IPS-11a (cell line): ENCODE measurements around the gene MRE11.

Source experiments
- H3K4me3 ChIP-seq: one replicate; pipeline ENCODE4 v1.5.1; 2013; ENCODE audit warnings: low read depth, low read length, control low read depth

The MRE11 gene

DNA sequence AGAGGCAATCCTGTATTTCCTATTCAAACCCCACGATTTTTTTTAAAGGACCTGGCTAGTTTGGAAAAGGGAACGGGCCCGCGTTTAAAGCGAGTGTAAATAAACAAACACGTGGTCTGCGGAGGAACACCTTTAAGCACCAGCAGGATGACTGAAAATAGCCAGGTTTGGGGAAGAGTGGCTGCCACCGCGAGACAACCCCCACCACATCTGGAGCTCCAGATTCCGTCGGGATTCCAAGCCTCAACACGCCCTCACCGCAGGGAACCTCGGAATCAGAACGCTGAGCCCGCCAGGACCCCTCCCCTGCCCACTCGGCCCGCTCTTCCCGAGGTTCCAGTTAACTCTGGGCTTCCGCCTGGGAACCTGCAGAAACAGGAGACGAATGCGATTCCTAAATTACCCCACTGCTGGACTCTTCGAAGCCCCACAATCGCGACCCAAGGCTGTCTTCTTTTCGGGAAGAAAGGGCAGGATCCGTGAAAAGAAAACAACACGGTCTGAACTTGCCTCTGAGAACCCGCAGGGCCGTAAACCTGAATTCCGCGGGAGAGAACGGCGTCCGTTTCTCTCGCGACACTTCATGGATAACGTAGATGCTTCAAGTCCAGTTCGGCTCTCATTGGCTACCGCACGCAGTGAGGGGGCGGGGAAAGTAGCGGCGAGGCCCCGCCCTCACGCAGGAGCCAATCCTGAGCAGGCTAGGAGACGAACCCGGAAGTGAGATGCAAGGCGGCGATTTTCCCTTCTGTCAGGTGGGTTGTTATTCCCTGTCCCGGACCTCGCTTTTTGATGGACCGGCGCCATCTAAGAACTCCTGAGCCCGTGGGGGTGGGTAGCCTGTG lies at the start of gene MRE11, which contains the start of gene ANKRD49:
TSS of gene MRE11 (minus strand) at position 564 of the 845 bp plus-strand sequence. CDS start 1,043 bp downstream, outside the sequence.
TSS of gene ANKRD49 (plus strand) at position 704 of the 845 bp plus-strand sequence. CDS start 2,710 bp downstream, outside the sequence.
- H3K4me3 ChIP-seq = peak within 1 kb of the TSS; percentile 96

DNA sequence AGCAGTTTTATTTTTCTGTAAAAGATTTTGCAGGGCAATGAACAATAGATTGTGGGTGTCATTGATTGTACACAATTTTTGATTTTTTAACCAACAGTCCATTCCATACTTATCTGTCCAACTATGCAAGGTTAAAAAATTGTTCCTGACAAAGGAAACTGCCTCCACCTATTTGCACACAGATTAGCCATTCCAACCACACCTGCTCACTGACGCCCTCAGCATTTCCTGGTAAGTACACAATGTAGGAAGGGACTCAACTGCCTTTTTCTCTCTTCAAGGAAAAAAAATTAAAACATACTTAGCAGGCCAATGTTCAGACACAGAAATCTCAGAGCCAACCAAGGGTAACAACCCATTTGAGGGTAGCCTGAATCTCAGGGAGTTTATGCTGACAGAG lies 45.8 kb upstream of the MRE11 start:
- H3K4me3 ChIP-seq = no peak overlapping the region

DNA sequence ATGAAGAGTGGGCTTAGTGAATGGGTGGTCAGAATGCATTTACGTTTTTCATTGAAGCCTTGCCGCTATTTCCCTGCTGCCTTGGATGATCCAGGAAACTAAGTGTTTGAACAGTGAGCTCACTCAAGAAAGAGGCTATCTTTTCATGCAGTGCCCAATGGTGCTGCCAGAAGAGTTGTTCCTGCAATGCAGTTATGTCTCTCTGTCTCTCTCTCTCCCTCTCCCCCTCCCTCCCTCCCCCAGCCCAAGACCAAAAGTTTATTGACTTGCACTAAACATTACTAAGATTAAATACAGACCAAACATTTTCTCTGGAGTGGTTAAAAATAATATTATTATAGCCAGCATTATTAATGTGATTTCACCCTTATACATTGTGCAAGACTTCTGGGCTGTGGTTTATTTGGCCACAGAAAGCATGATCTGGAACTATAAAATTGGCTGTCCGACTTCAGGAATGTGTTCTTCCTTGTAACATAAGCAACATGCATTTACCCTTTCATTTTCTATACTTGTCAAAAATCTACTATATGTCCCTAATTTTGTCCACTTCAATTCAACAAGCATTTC lies 43.5 kb upstream of the MRE11 start:
- H3K4me3 ChIP-seq = no peak overlapping the region

DNA sequence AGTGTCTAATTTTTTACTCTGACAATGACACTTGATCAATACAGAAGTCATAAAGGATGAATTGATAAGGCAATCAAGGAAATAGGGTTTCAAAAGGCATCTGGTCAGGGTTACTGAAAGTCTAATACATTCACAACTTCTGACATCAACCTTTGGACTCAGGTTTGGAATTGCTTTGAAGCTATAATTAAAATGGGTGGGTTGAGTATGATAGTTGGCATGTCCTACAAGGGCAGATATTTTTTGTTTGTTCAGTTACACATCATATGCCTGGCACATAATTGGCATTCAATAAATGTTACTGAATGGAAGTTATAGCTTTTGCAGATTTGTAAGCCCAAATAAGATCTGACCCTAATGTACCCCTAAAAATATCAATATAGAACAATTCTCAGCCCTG lies 42.7 kb upstream of the MRE11 start:
- no peak overlapping the region for H3K4me3 ChIP-seq

DNA sequence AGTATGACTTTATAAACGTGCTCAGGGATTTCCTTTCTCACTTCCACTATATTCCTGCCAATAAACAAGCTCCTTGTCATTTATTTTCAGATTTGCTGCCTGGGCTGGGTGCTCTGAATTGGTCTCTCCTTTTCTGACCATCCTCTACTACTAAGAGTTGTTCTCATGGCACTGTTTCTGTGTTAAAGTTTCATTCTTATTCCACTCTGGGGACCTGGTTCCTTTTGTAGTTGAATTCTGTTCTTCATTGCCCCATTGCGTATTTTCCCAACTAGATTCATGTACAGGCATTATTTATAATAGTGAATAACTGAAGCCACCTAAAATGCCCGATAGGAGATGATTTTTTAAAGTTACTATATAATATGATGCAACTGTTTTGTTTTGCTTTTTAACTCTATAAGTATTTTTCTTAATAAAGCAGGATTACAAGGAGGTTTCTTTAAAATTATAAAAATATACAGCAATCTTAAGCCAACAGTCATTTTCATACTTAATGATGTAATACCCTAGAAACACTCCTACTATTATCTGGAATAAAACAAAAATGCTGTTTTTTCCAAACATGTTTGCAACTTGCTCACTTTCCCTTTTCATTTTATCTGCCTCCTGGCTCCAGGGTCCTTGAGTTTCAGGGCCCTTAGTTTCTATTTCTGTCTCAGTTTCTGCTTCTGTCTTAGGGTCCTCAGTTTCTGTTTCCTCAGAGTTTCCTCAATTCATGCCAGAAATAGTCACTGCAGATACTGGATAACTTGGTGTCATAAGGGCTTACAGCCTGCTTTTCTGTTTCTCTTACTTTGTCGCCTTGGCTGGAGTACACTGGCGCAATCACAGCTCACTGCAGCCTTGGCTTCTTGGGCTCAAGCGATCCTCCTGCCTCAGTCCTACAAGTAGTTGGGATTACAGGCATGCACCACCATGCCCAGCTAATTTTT lies 40.3 kb upstream of the MRE11 start:
- H3K4me3 ChIP-seq = no peak overlapping the region

DNA sequence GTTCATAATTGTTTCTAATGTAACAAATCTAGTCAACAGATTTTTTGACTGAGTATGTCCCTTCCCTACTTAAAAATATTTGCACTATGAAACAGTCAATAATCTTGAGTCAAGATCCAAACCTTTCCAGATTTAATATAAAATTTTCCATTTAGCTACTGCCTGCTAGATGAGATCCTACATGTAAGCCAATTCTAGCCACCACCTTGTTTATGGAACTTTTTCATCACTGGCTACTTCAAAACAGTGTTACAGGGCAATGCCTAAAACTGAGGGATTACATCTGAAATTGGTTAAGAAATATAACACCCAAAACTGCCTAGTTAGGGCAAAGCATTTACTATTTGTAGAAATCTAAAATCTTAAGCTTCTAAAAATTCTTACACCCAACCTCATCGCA lies 39.6 kb upstream of the MRE11 start:
- H3K4me3 ChIP-seq = no peak overlapping the region

DNA sequence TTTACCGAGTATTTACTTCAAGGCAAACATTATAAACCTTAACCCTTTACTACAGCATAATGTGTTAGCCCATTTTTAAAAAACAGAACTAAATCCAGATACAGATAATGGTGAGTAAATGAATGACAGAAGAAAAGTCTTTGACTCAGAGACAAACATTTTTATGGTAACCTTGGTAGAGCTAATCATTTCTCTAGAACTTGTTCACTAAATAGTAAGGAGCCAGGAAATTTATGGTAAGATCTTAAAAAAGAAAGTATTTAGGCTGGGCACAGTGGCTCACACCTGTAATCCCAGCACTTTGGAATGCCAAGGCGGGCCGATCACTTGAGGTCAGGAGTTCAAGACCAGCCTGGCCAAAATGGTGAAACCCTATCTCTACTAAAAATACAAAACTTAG lies 38.6 kb upstream of the MRE11 start:
- no peak overlapping the region for H3K4me3 ChIP-seq

DNA sequence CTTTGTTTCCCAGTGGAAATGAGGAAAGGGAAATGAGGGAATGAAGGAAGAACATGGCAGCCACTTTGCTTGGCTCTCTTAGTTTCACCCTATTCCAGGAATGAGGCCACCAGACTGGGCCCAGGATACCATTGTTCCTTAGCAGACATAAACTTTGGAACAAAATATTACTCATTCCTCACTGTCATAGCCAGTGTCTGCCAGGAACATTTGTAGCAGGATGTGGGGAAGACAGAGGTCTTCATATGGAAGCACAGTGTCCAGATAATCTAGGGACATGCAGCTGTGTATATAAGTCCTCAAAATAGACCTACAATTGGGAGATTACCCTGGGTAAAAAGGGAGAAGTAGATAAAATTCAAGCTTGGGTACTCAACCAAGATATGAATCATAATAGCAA lies 34.9 kb upstream of the MRE11 start:
- H3K4me3 ChIP-seq = no peak overlapping the region

DNA sequence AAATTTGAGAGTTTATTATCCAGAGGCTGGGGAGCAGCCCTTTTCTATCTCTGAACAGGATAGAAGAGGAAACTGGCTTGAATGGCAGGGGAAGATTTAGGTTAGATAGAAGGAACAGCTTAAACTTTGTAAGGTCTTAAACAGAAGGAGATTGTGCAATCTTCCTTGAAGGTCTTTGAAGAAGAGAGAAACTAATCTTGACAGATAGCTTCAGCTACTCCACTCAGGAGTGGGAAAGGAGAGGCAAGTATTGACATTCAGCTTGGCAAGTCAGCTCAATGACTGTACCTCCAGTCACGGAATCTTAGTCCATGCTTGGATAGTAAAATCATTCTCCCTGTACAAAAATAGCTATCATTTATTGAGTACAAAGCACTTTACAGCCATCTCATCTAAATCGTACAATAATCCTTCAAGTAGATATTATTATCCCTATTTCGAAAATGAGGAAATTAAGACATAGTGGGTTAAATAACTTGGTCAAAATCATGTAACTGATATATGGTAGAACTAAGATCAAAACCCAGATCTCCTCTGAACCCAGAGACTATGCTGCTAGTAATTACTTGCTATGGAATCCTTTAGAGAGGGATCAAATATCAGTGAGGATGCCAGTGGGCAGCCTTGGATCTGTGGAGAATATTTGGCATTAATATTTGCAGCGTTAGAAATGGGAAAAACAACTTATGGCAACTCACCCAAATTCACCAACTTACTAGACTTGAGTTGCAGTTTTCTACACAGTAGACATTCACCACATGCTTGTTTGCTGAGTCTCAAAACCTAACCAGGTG lies 33.2 kb upstream of the MRE11 start:
- no peak overlapping the region for H3K4me3 ChIP-seq

DNA sequence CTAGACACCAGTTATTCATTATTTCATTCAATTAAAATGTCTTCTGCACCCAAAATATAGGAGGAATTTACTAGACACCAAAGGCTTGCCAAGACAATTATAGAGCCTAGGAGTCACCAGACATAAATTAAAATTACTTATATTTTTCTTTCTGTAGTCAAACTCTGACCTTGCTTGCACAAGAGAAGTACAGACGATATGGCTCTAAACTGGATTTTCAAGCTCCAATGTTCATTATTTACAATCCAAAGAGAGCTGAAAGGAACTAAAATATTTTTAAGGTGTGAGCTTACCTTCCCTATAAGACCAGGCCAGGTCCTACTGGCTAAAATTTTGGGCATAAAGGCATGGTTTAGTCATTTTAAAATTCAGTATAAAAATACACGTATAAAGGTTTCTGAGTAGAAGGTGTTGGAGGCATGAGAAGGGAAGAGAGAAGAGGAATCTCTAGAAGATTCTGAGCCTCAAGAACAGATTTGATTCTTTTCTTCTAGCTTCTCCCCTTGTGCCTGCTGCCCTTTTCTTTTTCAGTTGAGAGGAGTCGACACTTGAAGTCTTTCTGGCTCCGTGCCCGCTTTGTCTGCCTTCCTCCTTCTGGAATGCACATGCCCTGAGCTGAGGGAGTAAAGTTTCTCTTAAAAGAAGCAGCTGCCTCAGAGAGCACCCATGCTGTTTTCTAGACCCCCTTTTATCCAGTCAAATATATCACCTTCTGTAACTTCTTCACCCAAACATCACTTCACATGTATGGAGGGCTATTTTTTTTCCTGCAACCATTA lies 32.1 kb upstream of the MRE11 start:
- no peak overlapping the region for H3K4me3 ChIP-seq

DNA sequence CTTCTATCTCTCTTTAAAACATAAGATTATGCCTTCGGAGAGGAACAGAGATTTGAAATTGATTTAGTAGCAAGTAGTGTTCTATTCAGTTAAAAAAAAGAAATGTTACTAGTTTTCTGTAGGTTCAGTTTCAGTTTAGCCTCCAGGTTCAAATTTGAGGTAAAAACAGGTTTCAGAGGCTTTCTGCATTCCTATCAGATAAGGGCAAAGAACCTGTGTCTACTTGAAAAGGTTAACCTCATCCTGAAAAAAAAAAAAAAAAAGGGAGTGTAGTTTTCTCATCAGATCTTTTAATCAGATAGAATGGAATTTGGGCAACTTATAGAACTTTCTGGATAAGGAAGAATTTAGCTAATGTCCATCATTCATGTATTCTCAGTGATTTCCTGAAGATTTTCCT lies 30.7 kb upstream of the MRE11 start:
- H3K4me3 ChIP-seq = no peak overlapping the region

DNA sequence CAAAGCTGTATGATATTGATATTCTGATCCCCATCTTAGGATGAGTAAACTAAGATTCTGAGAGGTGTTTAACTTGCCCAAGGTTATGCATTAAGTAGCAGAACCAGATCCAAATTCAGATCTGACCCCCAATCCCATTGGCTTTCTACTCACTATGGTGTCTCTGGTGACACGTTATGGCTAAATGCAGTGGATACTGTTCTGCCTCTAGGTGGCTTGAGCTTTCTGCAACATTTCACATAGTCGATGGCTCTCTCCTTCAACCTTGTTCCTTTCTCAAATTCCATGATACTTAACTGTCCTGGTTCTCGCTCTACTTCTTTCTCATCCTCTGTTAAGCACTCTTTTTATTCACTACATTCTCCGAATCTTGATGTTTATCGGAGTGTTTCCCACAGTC lies 28.0 kb upstream of the MRE11 start:
- no peak overlapping the region for H3K4me3 ChIP-seq

DNA sequence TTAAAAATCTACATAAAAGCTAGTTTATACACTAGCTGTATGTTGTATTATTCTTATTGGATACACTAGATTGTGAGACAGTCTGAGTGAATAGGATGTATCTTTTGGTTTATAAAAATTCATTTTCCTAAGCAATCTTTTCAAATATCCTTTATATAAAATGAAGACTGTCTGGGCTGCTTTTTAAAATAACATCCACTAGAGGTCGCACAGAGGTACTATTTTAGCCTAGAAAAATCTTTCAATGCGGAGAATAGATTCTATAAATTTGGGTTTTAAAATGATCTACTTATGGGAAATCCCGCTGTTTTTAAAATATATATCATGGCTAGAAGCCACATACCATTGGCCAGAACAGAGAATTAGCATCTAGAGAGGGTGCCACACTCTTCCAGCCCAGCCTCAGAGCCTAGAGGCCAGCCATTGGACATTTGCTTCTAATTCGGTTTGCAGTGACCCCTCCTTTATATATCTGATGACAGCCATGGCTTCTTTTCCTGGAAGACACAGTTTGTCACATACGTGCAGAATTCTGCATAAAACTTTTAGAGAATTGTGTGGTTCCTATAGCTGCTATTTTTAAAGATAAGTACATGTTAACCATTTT lies 25.9 kb upstream of the MRE11 start:
- H3K4me3 ChIP-seq = no peak overlapping the region

DNA sequence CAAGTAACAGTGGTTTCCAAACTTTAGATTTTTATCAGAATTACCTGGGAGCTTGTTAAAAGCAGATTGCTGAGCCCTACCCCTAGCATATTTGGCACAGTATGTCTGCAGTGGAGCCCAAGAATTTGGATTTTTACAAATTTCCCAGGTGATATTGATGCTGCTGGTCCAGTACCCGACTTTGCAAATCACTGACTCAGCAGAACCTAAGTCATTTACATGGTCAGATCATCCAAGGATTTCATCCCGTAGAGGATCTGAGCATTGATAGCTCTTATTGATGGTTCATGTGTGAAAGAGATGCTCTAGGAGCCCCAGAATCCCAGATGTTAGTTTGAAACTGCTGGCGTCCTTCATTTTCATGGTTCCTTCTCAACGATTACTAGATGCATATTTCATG lies 24.7 kb upstream of the MRE11 start:
- no peak overlapping the region for H3K4me3 ChIP-seq

DNA sequence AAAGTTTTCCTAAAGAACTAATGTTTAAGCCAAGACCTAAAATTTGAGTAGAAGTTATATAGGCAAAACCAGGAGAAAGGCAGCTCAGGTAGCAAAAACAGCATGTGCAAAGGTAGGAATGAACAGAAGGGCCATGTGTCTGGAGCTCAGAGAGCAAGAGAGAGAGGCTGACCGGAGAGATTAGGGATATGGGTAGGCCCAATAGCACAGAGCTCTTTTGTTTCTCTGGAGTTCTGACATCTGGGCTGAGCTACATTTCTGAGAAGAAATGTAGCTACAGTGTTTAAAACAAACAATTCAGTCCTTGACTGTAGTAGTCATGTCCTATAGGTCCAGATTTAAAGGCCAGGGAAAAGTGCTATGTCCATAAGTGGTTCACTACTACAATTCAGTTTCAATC lies 23.1 kb upstream of the MRE11 start:
- no peak overlapping the region for H3K4me3 ChIP-seq

DNA sequence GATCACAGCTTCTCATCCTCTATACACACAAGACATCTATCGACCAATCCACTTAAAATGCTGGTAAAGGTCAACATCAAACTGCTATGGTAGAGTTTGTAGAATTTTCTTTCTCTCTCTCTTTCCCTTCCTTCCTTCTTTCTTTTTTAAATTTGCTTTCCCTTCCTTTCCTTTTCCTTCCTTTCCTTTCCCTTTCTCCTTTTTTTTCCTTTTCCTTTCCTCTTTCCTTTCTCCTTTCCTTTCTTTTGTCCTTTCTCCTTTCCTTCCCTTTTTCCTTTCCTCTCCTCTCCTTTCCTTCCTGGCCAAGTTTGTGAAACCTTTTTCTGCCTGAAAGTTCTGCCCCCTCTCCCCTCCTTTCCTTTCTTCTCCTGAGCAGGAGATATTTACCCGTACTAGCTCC lies 21.8 kb upstream of the MRE11 start:
- no peak overlapping the region for H3K4me3 ChIP-seq

DNA sequence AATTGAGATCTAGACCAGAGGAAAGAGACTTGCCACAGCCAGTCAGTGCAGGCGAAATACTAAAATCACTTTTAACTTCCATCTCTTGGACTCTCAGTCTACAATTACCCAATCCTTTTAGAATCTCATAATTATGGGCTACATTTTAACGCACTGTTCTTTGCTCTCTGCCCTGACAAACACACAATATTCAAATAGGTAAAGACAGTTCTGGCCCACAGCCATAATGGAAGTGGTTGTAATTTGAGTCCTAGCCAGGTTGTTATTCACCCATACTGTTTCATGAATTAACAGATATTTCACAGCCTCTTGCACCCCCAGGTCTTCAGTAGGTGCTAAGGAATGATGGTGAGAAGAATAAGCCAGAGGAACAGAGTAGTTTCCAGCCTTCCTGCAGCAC lies 19.4 kb upstream of the MRE11 start:
- H3K4me3 ChIP-seq = no peak overlapping the region

DNA sequence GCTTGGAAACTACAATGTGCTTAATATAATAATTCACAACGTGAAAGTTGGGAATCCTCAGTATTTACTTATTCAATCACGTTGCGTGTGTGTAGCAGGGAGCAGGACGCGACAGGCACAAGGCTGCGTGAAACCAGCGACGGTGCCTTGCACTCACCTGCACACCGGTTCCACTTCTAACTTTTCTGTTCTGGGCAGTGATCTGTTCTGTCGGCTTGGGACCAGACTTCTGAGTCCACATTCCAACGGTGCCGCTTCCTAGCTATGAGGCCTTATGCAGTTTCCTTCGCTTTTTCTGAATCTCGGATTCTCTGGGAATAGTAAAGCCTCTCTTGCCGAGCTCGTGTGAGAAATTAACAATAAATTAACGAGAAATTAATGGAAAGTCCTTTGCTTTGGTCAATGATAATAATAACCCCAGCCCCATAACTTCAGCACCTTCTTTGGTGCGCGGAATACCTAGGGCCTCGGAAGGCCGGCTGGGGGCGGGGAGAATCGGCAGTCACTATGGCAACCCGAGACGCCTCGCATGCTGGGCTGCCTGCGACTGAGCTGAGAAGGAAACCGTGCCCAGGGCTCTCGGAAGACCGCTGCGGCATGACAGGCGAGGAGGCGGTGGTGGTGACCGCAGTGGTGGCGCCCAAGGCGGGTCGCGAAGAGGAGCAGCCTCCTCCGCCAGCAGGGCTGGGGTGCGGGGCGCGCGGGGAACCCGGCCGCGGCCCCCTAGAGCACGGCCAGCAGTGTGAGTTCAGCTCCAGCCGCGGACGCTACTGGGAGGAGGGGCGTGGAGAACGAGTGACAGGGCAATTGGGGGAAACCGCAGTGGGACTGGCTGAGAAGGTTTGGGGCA lies 18.5 kb upstream of the MRE11 start, which contains the start of gene C11orf97:
TSS of gene C11orf97 (plus strand) at position 530 of the 850 bp plus-strand sequence. CDS start at position 598, 68 bp downstream.
- peak within 1 kb of the TSS; percentile 28 for H3K4me3 ChIP-seq
